ENCODE data around the gene NOD1. TPM values are rescaled to one million over a fixed set of nuclear protein-coding genes. Genes with fewer than 3 reads are reported as not detected.

The NOD1 gene
- total and polyA plus RNA-seq, 2 of the 8 experiments (the other 6 are each of a cell fraction or from before 2014, with no cell fraction given): 3.8 to 6.5 TPM

DNA sequence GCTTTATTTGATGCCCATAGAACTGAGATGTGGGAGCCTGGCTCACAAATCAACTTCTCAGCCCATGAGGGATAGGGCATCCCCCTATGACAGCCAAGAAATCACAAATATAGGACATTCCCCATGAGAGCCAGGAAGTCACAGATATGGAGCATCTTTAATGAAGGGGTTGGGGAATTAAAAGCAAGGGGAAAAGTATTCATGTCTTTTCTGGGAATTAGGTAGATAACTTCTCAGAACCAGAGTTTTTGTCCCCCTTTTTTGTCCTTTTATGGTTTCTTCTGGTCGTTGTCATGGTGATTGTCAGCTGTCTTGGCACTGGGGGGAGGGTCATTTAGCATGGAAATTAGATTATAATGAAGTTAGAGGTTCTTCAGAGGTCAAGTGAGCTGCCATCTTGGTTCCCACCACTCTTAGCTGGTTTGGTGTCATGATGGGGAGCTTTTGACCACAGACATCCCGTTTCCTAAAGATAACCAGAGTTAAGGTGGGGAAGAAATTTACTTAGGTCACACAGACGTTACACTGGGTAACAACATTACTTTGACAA is 56.9 kb downstream of the NOD1 start:
- whole genome bisulfite sequencing, 2 experiments (ENCODE audit: extremely low coverage in 1 of 2, insufficient coverage in 1 of 2, insufficient read length in 1 of 2, insufficient replicate concordance in 2 of 2, low coverage in 1 of 2, low lambda C conversion rate in 2 of 2, missing lambda C conversion rate in 1 of 2): 90% methylated on average over 3 of the region's 3 CpGs; no CpG with 5 or more reads in 1 of the 2 experiments
- no peak for TF ChIP-seq TEAD4 (IDR thresholded peaks at IDR 0.05; ENCODE audit: low read depth, low read length)
- TF ChIP-seq TAF7 (optimal IDR thresholded peaks at IDR 0.05; ENCODE audit: borderline replicate concordance, low read depth, low read length): no peak
- no peak for TF ChIP-seq POLR2AphosphoS5 (IDR thresholded peaks at IDR 0.05; ENCODE audit: low read depth, low read length)

More for the DNA sequence above, 56.9 kb downstream of the NOD1 start:
- Histone ChIP-seq H2BK20ac (ENCODE audit: low read length) (no peak overlapping the region), H3K4ac (replicated peaks; ENCODE audit: insufficient read length, low read depth, low read length) (no peak overlapping the region), H3K4me1 (replicated peaks in 1 of 4; ENCODE audit: control insufficient read depth in 3 of 4, insufficient read depth in 4 of 4, low read length in 3 of 4) (no peaks in the 10 kb centered on the region; a peak in 1 of 7 replicates), H3K9me3 (ENCODE audit: insufficient read depth in 2 of 2, low read depth in 1 of 2, low read length in 1 of 2) (no peaks in the 10 kb centered on the region; a peak in 1 of 4 replicates), H3K36me3 (ENCODE audit: control insufficient read depth in 2 of 4, insufficient read depth in 4 of 4, low read length in 3 of 4) (no peaks in the 10 kb centered on the region), H3K4me3 (ENCODE audit: extremely low read depth in 1 of 4, insufficient read depth in 2 of 4, low read depth in 3 of 4, low read length in 4 of 4) (no peak overlapping the region), H2BK15ac (ENCODE audit: low read length) (no peak overlapping the region), H2BK12ac (ENCODE audit: low read depth, low read length) (no peak overlapping the region), H3K56ac (replicated peaks; ENCODE audit: insufficient read length, low read depth, low read length) (no peak overlapping the region), H3K23ac (ENCODE audit: insufficient read length) (no peak overlapping the region), H2AFZ (ENCODE audit: low read length) (no peak overlapping the region), H4K8ac (ENCODE audit: extremely low read depth, insufficient read depth, low read length) (no peak overlapping the region), H2BK5ac (ENCODE audit: low read depth, low read length) (no peak overlapping the region), H4K20me1 (replicated peaks in 1 of 2; ENCODE audit: control insufficient read depth in 1 of 2, insufficient read depth in 2 of 2, low read length in 2 of 2) (no peaks in the 10 kb centered on the region), H3K9ac (replicated peaks in 1 of 4; ENCODE audit: extremely low read depth in 1 of 4, low read depth in 3 of 4, low read length in 3 of 4) (no peak overlapping the region), H3K23me2 (ENCODE audit: low read depth, low read length) (no peaks in the 10 kb centered on the region), H3K14ac (ENCODE audit: insufficient read length) (no peak overlapping the region), H3K27ac (ENCODE audit: low read depth, low read length) (no peak overlapping the region), H4K5ac (ENCODE audit: insufficient read length, low read depth, low read length) (no peak overlapping the region), H3K79me1 (ENCODE audit: low read depth, low read length) (no peaks in the 10 kb centered on the region), H3K4me2 (ENCODE audit: insufficient read depth in 1 of 2, low read depth in 2 of 2, low read length in 2 of 2) (no peak overlapping the region), H4K91ac (replicated peaks; ENCODE audit: insufficient read length, low read length) (no peak overlapping the region), H3K79me2 (ENCODE audit: control insufficient read depth in 1 of 2, insufficient read depth in 2 of 2, low read length in 2 of 2) (no peaks in the 10 kb centered on the region), H2BK120ac (replicated peaks; ENCODE audit: low read depth, low read length) (no peak overlapping the region), H2AK5ac (ENCODE audit: low read depth, low read length) (no peak overlapping the region), H3K27me3 (replicated peaks in 1 of 4; ENCODE audit: control insufficient read depth in 3 of 4, extremely low read depth in 1 of 4, insufficient read depth in 3 of 4, low read length in 3 of 4) (no peaks in the 10 kb centered on the region), H3K18ac (ENCODE audit: extremely low read depth, low read length) (no peak overlapping the region)
- POLR2A ChIA-PET (ENCODE audit: partially characterized antibody): interaction anchor here (1.2 kb wide), 1 partner anchor 9 kb away, joined by 3 read pairs; no protein-coding TSS in a partner anchor
- DNase-seq (ENCODE audit: low read depth in 1 of 2, low spot score in 2 of 2) (no peak), FAIRE-seq (no peak)
- CTCF ChIA-PET (ENCODE audit: partially characterized antibody): interaction anchor here (0.6 to 1.6 kb wide), 7 partner anchors 26 to 186 kb away, joined by 3 to 4 read pairs (median 3); partner anchors contain the start of gene GGCT

All from H1 (cell line).